Measurements from ENCODE around the gene KCNMB3.

DNA sequence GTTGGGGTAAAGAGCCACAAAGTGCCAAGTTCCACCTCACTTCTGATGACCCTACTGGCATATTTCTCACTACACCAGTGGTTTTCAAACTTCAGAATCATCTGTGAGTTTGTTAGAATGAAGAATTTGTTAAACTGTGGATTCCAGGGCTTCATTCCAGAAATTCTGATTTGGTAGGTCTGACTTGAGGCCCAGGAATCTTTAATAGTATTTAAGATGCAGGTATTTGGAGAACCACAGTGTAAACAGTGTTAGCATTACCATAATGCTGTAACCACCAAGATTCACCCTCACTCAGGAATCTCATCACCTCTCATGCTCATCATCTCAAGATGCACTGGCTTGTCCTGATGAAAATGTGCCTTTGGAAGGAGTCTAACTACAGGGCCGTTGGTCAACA, 6.0 kb downstream of the KCNMB3 start:
- TF ChIP-seq, protein P1, sequence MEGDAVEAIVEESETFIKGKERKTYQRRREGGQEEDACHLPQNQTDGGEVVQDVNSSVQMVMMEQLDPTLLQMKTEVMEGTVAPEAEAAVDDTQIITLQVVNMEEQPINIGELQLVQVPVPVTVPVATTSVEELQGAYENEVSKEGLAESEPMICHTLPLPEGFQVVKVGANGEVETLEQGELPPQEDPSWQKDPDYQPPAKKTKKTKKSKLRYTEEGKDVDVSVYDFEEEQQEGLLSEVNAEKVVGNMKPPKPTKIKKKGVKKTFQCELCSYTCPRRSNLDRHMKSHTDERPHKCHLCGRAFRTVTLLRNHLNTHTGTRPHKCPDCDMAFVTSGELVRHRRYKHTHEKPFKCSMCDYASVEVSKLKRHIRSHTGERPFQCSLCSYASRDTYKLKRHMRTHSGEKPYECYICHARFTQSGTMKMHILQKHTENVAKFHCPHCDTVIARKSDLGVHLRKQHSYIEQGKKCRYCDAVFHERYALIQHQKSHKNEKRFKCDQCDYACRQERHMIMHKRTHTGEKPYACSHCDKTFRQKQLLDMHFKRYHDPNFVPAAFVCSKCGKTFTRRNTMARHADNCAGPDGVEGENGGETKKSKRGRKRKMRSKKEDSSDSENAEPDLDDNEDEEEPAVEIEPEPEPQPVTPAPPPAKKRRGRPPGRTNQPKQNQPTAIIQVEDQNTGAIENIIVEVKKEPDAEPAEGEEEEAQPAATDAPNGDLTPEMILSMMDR (IDR thresholded peaks at IDR 0.05; ENCODE audit: borderline replicate concordance, extremely low read depth, low read length, poor library complexity, severe bottlenecking): no peak
- TF ChIP-seq EZH2 (IDR thresholded peaks at IDR 0.05; ENCODE audit: borderline replicate concordance, low read depth, low read length, severe bottlenecking): no peak

Data from DND-41 (cell line).